H9 (cell line): ENCODE results near the gene TMEM233. TPM values are rescaled to one million over a fixed set of nuclear protein-coding genes. Genes with fewer than 3 reads are reported as not detected.

Experiments
- DNase-seq: peaks from one replicate; pipeline ENCODE4 v3.0.0-alpha.2; 2017
- H2AFZ ChIP-seq: one replicate; pipeline ENCODE4 v1.6.1; 2013; ENCODE audit warnings: mild to moderate bottlenecking, low read length, control low read depth, moderate library complexity
- H2AK5ac ChIP-seq: 2 replicates; pipeline ENCODE4 v1.6.1; 2013; ENCODE audit warnings: low read length, control low read depth, mixed read lengths; ENCODE audit not compliant: insufficient read length
- H2BK120ac ChIP-seq: one replicate; pipeline ENCODE4 v1.6.1; 2013; ENCODE audit warnings: low read depth, mild to moderate bottlenecking, low read length, control low read depth, inconsistent platforms; ENCODE audit not compliant: poor library complexity, severe bottlenecking
- H2BK12ac ChIP-seq: 2 replicates; pipeline ENCODE4 v1.6.1; 2013; ENCODE audit warnings: low read length, control low read depth, mixed read lengths, low read depth; ENCODE audit not compliant: insufficient read length
- H2BK15ac ChIP-seq: 2 replicates; pipeline ENCODE4 v1.6.1; 2013; ENCODE audit warnings: low read depth, low read length, control low read depth
- H2BK20ac ChIP-seq: one replicate; pipeline ENCODE4 v1.6.1; 2013; ENCODE audit warnings: low read depth, mild to moderate bottlenecking, low read length, control low read depth, inconsistent platforms; ENCODE audit not compliant: poor library complexity, severe bottlenecking
- H2BK5ac ChIP-seq: 2 replicates; pipeline ENCODE4 v1.6.1; 2013; ENCODE audit warnings: low read length, control low read depth, mixed read lengths; ENCODE audit not compliant: insufficient read length
- H3K14ac ChIP-seq: 2 replicates; pipeline ENCODE4 v1.6.1; 2013; ENCODE audit warnings: low read length, control low read depth; ENCODE audit not compliant: insufficient read depth
- H3K18ac ChIP-seq: 2 replicates; pipeline ENCODE4 v1.6.1; 2013; ENCODE audit warnings: low read depth, mild to moderate bottlenecking, mixed read lengths, low read length, control low read depth; ENCODE audit not compliant: insufficient read length
- H3K23ac ChIP-seq: 2 replicates; pipeline ENCODE4 v1.6.1; 2013; ENCODE audit warnings: low read length, control low read depth, mixed read lengths, low read depth; ENCODE audit not compliant: insufficient read length
- H3K23me2 ChIP-seq: 2 replicates; pipeline ENCODE4 v1.6.1; 2013; ENCODE audit warnings: low read depth, mild to moderate bottlenecking, mixed read lengths, low read length, control low read depth; ENCODE audit not compliant: insufficient read length, poor library complexity, severe bottlenecking
- H3K27ac ChIP-seq: 2 replicates; pipeline ENCODE4 v1.5.1; 2013; ENCODE audit warnings: low read length, control low read depth, mixed read lengths, low read depth; ENCODE audit not compliant: insufficient read length
- H3K27me3 ChIP-seq: 2 replicates; pipeline ENCODE4 v1.6.1; 2013; ENCODE audit warnings: low read length, control low read depth, inconsistent platforms; ENCODE audit not compliant: insufficient read depth
- H3K4ac ChIP-seq: 2 replicates; pipeline ENCODE4 v1.6.1; 2013; ENCODE audit warnings: low read depth, mild to moderate bottlenecking, control low read depth, inconsistent platforms, low read length, moderate library complexity
- H3K4me1 ChIP-seq: 2 replicates; pipeline ENCODE4 v1.6.1; 2013; ENCODE audit warnings: low read length, control low read depth, inconsistent platforms; ENCODE audit not compliant: insufficient read depth
- H3K4me2 ChIP-seq: 2 replicates; pipeline ENCODE4 v1.6.1; 2013; ENCODE audit warnings: low read length, control low read depth, mixed read lengths; ENCODE audit not compliant: insufficient read length, insufficient read depth
- H3K56ac ChIP-seq: 2 replicates; pipeline ENCODE4 v1.6.1; 2013; ENCODE audit warnings: low read depth, mild to moderate bottlenecking, mixed read lengths, low read length, control low read depth; ENCODE audit not compliant: insufficient read length
- H3K79me1 ChIP-seq: 2 replicates; pipeline ENCODE4 v1.6.1; 2013; ENCODE audit warnings: low read depth, mild to moderate bottlenecking, moderate library complexity, low read length, control low read depth, inconsistent platforms; ENCODE audit not compliant: insufficient read depth, poor library complexity, severe bottlenecking
- H3K79me2 ChIP-seq: 2 replicates; pipeline ENCODE4 v1.6.1; 2013; ENCODE audit warnings: low read length, control low read depth, inconsistent platforms; ENCODE audit not compliant: insufficient read depth
- H3K9ac ChIP-seq: 2 replicates; pipeline ENCODE4 v1.6.1; 2013; ENCODE audit warnings: low read length, control low read depth, mixed read lengths; ENCODE audit not compliant: insufficient read length; ENCODE audit errors: extremely low read depth
- H3K9me3 ChIP-seq: one replicate; pipeline ENCODE4 v1.6.1; 2013; ENCODE audit warnings: low read depth, low read length, inconsistent platforms; ENCODE audit not compliant: control insufficient read depth
- H3T11ph ChIP-seq: one replicate; pipeline ENCODE4 v1.6.1; 2013; ENCODE audit warnings: mild to moderate bottlenecking, low read length, control low read depth, inconsistent platforms
- H4K20me1 ChIP-seq: one replicate; pipeline ENCODE4 v1.6.1; 2013; ENCODE audit not compliant: control insufficient read depth, insufficient read length, insufficient read depth
- H4K5ac ChIP-seq: 2 replicates; pipeline ENCODE4 v1.6.1; 2013; ENCODE audit warnings: low read depth, mild to moderate bottlenecking, mixed read lengths, low read length, control low read depth; ENCODE audit not compliant: insufficient read length
- H4K8ac ChIP-seq: replicated peaks from 2 replicates; pipeline ENCODE4 v1.6.1; 2013; ENCODE audit warnings: low read length, control low read depth, mixed read lengths, low read depth; ENCODE audit not compliant: insufficient read length
- H4K91ac ChIP-seq: 2 replicates; pipeline ENCODE4 v1.6.1; 2013; ENCODE audit warnings: low read depth, mild to moderate bottlenecking, moderate library complexity, mixed read lengths, low read length, control low read depth; ENCODE audit not compliant: insufficient read length
- H3K27ac Mint-ChIP-seq, 3 experiments: 2 replicates in 2 of 3; 3 replicates in 1 of 3; pipeline ENCODE4 v1.8.0; 2020 to 2021; ENCODE audit warnings: mixed read lengths in 3 of 3, mild to moderate bottlenecking in 1 of 3, moderate library complexity in 1 of 3
- H3K27me3 Mint-ChIP-seq: 2 replicates; pipeline ENCODE4 v1.8.0; 2021; ENCODE audit warnings: low read depth, mild to moderate bottlenecking, moderate library complexity, mixed read lengths
- H3K36me3 Mint-ChIP-seq, 3 experiments: 2 replicates in 2 of 3; 3 replicates in 1 of 3; pipeline ENCODE4 v1.8.0; 2020 to 2021; ENCODE audit warnings: low read depth in 3 of 3, mixed read lengths in 3 of 3; ENCODE audit not compliant: insufficient read depth in 1 of 3
- H3K4me1 Mint-ChIP-seq, 2 experiments: 2 replicates each; pipeline ENCODE4 v1.8.0; 2020; ENCODE audit warnings: mixed read lengths in 2 of 2
- H3K4me3 Mint-ChIP-seq, 2 experiments: 2 replicates in 1 of 2; 3 replicates in 1 of 2; pipeline ENCODE4 v1.8.0; 2020 to 2021; ENCODE audit warnings: mild to moderate bottlenecking in 2 of 2, mixed read lengths in 2 of 2, moderate library complexity in 1 of 2
- H3K9me3 Mint-ChIP-seq, 2 experiments: 2 replicates in 1 of 2; 3 replicates in 1 of 2; pipeline ENCODE4 v1.8.0; 2020; ENCODE audit warnings: mild to moderate bottlenecking in 2 of 2, mixed read lengths in 2 of 2, moderate library complexity in 1 of 2
- CTCF ChIP-seq: fragments of 200-600 bp; sonication (generic); conservative IDR thresholded peaks from 3 replicates; pipeline ENCODE4 v1.8.0; 2021; ENCODE audit warnings: antibody characterized with exemption, mild to moderate bottlenecking
- WGBS: extraction: QIAGEN DNeasy Blood & Tissue Kit; methylation state at CpG from one replicate; pipeline ENCODE4 v1.1.7; 2013; ENCODE audit warnings: missing lambda C conversion rate, low lambda C conversion rate, mixed read lengths; ENCODE audit not compliant: insufficient read length; ENCODE audit errors: extremely low coverage; 5-methylcytosine and 5-hydroxymethylcytosine counted together
- total RNA-seq: library from RNA; stranded (reverse); gene quantifications from 2 replicates; pipeline ENCODE4 v1.2.1, GENCODE V29; 2021

TMEM233 gene
- total RNA-seq, 1 experiment from 2014 or later = not detected

- Histone ChIP-seq H2BK12ac (no peak overlapping the region), H2BK15ac (no peak overlapping the region), H3K23ac (no peak overlapping the region), H3K9ac (no peak overlapping the region), H3K27me3 (peaks cover 19% of the 10 kb centered on the region), H3K14ac (no peak overlapping the region), H2BK120ac (no peak overlapping the region), H4K8ac (no peak overlapping the region), H3K9me3 (no peaks in the 10 kb centered on the region), H3K4me2 (no peak overlapping the region), H2BK20ac (no peak overlapping the region), H3K4ac (no peak overlapping the region), H2AFZ (no peak overlapping the region), H2AK5ac (no peak overlapping the region), H3K27ac (no peak overlapping the region), H3K79me2 (no peaks in the 10 kb centered on the region), H2BK5ac (no peak overlapping the region), H3T11ph (no peak overlapping the region), H4K20me1 (no peaks in the 10 kb centered on the region), H4K91ac (no peak overlapping the region), H3K4me1 (no peaks in the 10 kb centered on the region), H3K23me2 (peaks cover 8% of the 10 kb centered on the region), H3K18ac (no peak overlapping the region), H4K5ac (no peak overlapping the region), H3K79me1 (no peaks in the 10 kb centered on the region), H3K56ac (no peak overlapping the region)
- Mint-ChIP-seq H3K36me3 (no peaks in the 10 kb centered on the region), H3K4me3 (no peak overlapping the region), H3K27ac (no peak overlapping the region), H3K4me1 (peaks cover 8 to 13% of the 10 kb centered on the region in 2 experiments), H3K27me3 (peaks cover 74% of the 10 kb centered on the region), H3K9me3 (no peaks in the 10 kb centered on the region)
- no CpG with 5 or more reads among the region's 1 CpG for WGBS
- TF ChIP-seq CTCF = no peak
- no peak for DNase-seq
Observed at GRCh38 chr12:119589097-119589496, 4.5 kb upstream of the TMEM233 start.
